Hematopoietic multipotent progenitor cell treated with erythropoietin and hydrocortisone succinate and interleukin-3 and kit ligand, for 15 days (in vitro differentiated cells): ENCODE measurements around the gene SPIB.
A peak's percentile ranks its signal among the peaks of the same experiment; 100 is the strongest.
"Not testable (repeated sequence)": the region's sequence is repeated elsewhere in the genome, so short reads cannot be mapped to it uniquely, and the experiment has no call there.

Experiments used
- DNase-seq: peaks from one replicate; pipeline ENCODE4 v3.0.0-alpha.2; 2015; ENCODE audit warnings: low spot score

Gene SPIB

DNA sequence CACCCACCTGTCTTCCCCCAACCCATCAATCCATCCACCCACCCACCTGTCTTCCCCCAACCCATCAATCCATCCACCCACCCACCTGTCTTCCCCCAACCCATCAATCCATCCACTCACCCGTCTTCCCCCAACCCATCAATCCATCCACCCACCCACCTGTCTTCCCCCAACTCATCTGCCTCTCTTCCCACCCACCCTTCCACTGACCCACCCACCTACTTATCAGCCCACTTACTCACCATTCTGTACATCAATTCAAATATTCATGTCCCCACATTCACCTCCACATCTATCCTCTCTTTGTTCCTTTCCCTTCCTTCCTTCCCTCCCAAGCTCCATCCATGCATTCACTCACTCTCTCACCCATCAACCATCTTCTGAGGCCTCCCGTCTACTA is 20.4 kb downstream of the SPIB start:
- not testable (repeated sequence) for DNase-seq

DNA sequence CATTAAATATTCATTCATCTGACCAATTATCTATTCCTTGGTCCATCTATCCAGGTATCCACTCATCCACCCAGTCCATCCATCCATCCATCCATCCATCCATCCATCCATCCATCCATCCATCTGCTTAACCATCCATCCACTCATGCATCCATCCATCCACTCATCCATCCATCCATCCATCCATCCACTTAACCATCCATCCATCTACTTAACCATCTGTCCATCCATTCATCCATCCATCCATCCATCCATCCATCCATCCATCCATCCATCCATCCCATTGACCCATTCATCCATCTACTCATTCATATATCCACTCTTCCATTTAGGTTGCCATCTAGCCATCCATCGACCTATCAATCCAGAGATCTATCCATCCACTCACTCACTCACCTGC is 25.3 kb downstream of the SPIB start:
- DNase-seq = no peak

DNA sequence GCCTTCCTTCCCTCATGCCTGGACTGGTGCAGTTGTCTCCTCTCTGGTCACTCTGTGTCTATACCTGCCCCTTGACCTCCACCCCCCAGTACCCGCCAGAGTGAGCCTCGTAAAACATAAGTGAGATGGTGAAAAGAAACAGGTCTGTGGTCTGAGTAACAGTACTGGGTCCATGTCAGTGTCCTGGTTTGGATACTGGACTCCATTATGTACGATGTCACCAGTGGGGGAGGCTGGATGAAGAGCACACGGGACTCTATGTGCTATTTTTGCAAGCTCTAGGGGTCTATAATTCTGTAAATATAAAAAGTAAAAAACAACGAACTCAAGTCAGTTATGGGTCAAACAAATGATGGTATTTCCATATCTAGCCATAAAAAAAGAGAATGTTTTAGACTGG is 28.3 kb downstream of the SPIB start:
- no peak for DNase-seq

DNA sequence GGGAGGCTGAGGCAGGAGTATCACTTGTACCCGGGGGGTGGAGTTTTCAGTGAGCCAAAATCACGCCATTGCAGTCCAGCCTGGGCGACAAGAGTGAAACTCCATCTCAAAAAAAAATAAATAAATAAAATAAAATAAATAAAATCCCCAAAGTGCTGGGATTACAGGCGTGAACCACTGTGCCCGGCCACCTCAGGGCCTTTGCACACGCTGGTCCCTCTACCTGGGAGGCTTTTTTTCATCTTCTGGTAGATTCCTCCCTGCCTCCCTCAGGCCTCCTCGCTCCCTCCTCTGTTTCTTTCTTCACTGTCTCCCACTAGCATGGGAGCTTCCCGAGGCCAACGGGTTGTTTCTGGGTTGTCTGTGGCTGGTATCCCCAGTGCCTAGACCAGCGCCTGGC is 29.0 kb downstream of the SPIB start:
- DNase-seq = no peak

DNA sequence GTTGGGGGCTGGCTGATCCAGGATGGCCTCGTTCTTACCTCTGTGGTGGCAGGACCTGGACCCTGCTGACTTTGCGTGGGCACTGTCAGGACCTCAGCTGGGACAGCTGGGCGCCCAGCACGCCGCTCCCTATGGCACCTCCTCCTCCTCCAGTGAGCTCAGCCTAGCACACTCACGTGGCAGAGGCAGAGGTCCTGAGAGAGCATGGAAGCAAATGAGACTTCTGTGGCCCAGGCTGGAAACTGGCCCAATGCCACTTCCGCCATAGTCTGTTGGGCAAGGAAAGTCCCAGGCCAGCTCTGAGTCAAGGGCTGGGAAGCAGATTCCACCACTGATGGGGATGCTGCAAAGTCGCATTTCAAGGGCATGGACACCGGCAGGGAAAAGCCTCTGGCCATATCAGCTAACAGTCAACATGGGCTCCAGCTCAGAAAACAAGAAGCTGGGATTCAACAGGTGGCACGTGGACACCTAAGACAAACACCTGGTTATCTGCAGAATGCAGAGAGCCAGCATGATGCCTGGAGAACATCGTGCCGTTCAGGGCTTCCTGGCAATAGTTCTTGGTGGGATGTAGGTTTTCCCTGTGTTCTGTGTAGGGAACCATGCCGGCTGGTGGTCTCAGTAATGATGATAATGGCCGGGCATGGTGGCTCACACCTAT is 30.6 kb downstream of the SPIB start:
- no peak for DNase-seq

DNA sequence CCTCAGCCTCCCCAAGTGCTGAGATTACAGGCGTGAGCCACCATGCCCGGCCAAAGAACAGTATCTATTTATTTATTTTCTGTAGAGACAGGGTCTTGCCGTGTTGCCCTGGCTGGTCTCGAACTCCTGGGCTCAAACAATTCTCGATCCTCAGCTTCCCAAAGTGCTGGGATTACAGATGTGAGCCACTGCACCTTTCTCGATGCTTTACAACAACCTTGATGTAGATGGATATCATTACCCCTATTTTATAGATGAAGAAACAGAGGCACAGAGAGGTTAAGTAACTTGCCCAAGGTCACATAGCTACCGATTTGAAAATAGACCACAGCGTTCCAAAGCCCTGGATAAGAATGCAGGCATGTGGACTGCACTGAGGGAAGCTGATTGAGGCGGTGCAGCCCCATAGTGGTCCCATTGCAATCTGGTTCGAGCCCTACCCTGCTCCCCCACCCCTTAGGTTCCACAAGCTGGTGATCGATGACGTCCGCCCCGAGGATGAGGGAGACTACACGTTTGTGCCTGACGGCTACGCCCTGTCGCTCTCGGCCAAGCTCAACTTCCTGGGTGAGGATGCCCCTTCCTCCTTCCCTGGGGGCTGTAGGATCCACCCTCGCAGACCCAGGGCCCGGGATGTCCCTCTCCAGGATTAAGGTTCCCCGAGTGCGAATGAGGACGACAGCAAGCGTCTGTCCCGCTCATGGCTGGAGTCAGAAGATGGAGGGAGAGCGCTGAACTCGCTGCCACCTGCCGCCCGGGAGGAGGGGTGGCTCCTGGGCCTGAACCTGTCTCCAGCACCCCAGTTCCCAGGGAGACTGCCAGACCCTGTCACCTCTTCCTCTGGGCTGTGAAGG is 31.9 kb downstream of the SPIB start:
- no peak for DNase-seq

DNA sequence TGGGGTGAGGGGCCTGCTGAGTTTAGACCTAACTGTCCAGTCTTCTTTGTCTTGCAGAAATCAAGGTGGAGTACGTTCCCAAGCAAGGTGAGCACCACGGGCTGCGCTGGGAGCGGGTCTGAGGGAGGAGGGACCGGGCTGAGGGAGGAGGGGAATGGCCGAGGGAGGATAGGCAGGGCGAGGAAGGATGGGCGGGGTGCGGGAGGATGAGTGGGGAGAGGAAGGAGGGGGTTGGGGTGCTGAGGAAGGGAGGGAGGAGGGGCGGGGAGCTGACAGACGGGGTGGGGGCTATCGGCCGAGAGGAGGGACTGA is 32.4 kb downstream of the SPIB start:
- no peak for DNase-seq

DNA sequence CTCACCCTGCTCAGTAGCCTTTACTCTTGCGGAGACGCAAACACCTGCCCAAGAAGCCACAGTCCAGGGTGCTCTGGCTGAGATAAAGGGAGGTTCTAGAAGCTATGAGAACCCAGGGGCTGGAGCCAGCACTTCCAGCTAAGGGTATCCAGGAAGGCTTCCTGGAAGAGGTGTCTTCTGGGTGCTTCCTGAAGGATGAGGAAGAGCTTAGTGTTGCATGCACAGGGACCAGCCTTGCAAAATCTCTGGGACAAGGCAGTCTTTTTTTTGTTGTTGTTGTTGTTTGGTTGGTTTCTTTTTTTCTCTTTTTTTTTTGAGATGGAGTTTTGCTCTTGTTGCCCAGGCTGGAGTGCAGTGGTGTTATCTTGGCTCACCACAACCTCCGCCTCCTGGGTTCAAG is 34.5 kb downstream of the SPIB start:
- DNase-seq = no peak

DNA sequence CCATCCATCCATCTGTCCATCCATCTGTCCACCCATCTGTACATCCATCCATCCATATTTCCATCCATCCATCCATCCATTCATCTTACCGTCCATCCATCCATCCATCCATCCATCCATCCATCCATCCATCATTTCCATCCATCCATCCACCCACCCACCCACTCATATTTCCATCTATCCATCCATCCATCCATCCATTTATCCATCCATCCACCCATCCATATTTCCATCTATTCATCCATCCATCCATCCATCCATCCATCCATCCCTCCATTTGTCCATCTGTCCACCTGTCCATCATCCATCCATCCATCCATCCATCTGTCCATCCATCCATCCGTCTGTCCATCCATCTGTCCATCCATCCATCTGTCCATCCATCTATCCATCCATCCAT is 37.3 kb downstream of the SPIB start:
- DNase-seq = no peak

DNA sequence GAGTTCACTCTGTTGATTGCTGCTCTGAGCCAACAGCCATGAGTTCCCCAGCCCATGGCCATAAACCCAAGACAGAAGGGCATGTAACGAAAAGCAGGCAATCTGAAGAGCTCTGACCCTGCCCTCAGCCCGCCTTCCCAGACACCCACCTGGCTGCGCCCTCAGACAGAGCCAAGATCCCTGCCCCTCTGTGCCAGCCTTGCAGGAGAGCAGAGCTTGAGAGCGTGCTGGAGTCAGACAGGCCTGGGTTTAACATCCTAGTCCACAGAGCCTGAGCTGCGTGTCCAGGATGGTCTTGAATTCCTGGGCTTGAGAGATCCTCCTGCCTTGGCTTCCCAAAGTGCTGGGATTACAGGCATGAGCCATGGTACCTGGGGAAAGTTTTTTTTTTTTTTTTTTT is 38.6 kb downstream of the SPIB start:
- no peak for DNase-seq

DNA sequence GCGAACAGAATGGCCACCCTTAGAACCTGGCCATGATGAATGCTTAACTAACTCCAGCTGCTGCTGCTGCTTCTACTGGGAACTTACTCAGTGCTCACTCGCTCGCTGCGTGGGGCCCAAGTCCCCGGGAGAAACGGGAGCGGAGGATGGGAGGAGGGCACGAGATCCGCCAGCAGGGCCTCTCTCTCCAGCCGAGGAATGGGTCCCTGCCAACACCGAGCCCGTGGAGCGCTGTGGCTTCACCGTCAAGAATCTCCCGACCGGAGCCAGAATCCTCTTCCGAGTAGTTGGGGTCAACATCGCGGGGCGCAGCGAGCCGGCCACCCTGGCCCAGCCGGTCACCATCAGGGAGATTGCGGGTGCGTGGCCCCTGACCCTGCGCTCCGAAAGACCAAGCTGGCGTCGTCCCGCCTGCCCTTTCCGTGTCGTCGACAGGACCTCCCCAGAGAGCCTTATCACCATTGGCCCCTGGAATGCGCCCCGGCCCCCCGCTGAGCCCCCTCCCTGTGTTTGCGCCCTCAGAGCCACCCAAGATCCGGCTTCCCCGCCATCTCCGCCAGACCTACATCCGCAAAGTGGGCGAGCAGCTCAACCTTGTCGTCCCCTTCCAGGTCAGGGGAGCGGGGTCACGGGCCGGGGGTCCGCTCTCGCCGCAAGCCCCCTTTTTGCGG is 39.8 kb downstream of the SPIB start:
- no peak for DNase-seq

DNA sequence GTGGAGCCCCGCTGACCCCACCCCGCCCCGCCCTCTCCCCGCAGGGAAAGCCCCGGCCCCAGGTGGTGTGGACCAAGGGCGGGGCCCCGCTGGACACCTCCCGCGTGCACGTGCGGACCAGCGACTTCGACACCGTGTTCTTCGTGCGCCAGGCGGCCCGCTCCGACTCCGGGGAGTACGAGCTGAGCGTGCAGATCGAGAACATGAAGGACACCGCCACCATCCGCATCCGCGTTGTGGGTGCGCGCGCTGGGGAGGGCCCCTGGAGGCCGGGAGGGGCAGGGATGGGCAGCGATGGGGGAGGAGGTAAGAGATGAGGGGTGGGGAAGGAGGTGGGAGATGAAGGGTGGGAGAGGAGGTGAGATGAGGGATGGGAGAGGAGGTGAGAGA is 40.3 kb downstream of the SPIB start:
- no peak for DNase-seq

DNA sequence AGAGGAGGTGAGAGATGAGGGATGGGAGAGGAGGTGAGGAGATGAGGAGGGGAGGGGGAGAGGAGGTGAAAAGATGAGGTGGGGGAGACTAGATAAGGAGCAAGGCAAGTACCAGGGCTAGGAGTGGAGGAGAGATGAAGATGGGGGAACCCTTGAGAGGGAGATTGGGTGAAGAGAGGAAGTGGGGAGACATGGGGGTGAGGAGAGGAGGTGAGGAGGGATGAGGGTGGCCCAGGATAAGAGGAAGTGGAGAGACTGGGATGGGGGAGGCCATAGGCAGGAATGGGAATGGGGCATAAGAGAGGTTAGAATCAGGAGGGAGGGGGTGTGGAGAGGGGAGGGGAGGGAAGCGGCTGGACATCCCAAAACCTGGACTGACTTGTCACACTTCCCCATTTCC is 40.9 kb downstream of the SPIB start:
- DNase-seq = no peak

DNA sequence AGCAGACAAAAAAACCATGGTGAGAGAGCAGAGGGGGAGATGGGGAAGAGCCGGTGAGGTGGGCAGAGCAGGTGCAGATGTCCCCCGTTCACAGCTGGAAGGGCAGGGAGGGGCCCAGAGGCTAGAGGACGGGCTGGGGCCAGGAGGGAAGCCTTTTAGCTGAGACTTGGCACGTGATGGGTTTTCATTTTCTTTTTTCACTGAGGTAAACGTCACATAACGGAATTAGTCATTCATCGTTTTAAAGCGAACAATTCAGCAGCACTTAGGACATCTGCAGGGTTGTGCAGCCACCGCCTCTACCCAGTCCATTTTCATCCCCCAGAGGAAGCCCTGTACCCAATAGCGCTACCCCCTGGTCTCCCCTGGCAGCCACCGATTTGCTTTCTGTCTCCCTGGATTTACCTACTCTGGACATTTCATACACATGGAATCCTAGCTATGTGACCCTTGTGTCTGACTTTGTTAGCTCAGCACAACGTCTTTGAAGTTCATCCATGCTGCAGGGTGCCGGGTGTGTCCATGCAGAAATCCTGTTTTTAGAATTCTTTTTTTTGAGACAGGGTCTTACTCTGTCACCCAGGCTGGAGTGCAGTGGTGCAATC is 41.5 kb downstream of the SPIB start:
- no peak for DNase-seq

DNA sequence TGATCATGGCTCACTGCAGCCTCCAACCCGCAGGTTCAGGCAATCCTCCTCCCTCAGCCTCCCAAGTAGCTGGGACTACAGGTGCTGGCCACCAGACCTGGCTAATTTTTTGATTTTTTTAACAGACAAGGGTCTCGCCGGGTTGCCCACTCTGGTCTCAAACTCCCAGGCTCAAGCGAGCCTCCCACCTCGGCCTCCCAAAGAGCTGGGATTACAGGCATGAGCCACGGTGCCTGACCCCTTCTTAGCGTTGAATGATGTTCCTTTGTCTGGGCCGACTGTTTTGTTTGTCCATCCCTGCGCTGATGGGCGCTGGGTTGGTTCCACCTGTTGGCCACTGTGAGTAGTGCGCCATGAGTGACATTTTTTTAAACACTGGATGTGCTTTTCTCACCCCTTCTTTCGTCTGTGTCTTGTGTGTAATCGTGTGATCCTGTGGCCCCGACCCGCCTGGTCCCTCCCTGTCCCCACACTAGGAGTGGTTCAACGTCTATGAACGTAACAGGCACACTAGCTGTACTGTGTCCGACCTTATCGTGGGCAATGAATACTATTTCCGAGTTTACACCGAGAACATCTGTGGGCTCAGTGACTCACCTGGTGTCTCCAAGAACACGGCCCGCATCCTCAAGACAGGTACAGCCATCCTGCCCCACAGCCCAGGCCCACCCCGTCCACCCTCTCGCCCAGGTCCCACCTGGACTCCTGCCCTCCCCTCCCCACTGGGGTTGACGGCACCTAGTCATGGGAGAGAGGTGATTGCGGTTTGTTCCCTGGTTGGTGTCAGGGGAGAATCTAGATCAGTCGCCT is 42.5 kb downstream of the SPIB start:
- DNase-seq = peak; percentile 53

DNA sequence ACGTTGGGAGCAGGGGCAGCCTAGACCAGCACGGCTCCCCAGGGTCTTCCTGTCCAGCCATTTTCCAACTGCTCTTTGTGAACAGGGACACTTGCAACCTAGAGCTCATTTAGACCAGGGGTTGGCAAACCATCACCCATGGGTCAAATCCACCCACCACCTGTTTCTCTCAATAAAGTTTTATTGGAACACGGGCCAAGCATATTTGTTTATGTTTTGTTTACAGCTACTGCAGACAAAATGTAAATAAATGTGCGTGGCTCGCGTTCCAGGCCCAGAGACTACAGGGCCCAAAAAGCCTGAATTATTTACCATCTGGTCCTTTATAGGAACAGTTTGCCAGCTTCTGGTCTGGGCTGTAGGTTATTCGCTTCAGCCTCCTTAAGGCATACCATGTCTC is 44.2 kb downstream of the SPIB start:
- DNase-seq = no peak

DNA sequence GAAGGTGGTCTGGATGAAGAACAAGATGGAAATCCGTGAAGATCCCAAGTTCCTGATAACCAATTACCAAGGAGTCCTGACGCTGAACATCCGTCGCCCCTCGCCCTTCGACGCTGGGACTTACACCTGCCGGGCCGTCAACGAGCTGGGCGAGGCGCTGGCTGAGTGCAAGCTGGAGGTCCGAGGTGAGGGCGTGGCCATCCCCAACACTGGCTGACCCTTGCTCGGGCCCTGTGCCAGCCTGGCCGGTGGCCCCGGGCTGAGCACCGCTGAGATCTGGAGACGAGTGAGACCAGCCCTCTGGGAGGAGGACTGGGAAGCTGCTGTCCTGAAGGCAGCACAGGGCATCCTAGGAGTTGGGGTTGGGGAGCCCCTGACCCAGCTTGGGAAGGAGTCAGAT is 45.6 kb downstream of the SPIB start:
- DNase-seq = no peak

DNA sequence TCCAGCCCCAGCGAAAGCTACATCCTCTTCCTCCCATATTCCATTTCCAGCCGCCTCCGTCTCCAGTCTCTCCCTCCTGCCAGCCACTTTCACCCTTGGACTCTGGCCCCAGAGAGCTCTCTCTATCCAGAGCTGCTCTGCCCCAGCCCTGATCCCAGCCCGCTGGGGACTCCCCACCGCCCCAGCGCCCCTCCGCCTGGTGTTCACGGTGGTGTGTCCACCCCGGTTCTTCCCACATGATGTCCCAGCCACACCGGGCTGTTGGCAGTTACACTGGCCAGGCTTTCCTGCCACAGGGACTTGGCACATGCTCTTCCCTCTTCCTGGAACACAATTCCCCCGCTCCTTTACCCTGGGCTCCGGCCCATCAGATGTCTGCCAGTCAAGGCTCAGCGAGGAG is 46.3 kb downstream of the SPIB start:
- DNase-seq = no peak

DNA sequence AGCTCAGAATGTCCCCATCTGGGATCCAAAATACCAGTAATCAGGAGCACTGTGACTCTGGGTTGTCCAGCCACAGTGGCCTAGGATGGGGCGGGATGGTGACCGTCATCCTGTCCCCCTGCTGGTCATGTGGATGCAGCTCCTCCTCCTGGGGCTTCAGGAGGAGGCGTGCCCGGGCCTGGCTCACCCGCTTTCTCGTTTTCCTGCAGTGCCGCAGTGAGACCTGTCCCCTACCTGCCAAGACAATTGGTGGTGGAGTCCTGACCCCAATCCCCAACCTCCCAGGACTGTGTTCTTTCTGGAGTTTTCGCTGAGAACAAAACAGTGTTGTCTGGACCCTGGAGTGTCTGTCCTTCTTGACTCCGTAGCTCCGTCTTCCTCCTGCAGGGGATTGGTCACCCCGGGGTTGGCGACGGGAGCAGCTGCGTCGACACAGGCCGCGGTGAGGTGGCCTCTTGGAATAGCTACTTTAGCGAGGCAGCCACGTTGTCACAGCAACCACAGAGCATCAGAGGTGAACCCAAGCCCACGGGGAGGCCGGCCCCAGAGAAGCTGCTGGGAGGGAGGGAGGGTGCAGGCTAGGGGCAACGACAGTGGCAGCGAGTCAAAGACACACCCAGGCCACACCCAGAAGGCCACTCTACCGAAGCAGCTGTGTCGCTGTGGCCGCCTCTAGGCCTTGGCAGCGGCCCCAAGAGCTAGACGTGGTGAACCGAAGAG is 47.4 kb downstream of the SPIB start:
- peak; percentile 69 for DNase-seq

DNA sequence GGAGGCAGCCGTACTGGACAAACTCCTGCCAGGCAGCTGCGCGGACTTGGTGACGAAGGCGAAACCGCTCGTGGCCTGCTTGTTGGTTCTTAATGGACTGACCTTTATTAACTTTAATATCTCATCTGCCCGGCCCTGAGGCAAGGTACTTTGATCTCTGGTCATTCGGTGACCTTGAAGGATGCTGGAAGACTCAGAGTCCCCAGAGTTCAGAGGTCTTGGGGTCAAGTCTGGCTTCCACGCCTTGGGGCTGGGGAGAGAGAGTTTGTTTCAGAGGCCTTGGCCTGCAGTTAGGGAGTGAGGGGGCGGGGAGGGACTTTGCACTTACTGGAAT is 47.9 kb downstream of the SPIB start:
- DNase-seq = no peak

DNA sequence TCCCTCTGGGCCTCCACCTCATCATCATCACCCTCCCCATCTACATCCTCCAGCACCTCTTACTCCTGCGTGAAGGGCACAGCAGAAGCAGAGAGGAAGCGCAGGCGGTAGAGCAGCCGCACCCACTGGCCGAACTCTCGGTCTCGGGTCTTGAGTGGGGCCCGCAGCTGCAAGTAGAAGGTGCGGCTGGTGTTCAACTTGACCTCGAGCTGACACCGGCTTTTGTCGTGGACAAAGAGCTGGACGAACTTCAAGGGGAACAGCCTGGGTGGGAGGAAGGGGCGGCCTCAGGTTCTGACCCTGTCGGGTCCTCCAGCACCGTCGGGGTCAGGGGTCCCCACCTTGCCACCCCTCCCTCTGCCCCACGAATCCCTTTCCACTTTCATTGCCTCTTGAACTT is 48.8 kb downstream of the SPIB start:
- DNase-seq = no peak

DNA sequence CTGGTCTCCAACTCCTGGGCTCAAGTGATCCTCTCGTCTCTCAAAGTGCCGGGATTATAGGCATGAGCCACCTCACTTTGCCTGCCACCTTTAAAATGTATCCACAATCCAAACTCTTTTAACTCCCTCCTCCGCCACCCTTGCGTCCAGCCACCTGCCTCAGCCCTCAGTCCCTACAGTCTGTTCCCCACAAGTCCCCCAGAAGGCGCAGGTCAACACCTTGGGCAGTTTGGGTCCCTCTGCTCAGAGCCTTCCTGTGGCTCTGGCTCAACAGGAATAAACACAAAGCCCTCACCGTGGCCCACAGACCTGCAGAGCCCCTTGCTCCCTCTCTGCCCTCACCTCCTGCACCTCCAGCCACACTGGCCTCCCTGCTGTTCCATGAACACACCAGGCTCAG is 50.1 kb downstream of the SPIB start:
- no peak for DNase-seq
